Brain microvascular endothelial cell (primary cell): Measurements from ENCODE around the gene SLC22A15.
"Not testable (repeated sequence)": the region's sequence is repeated elsewhere in the genome, so short reads cannot be mapped to it uniquely, and the experiment has no call there.

Experiments
- DNase-seq: peaks from one replicate; pipeline ENCODE4 v3.0.0-alpha.2; 2020
- H3K27ac ChIP-seq: fragments of 250-450 bp; sonication (Bioruptor Pico); 2 replicates; pipeline ENCODE4 v1.5.1; 2020; ENCODE audit warnings: mild to moderate bottlenecking, moderate library complexity
- H3K27me3 ChIP-seq: fragments of 250-450 bp; sonication (Bioruptor Pico); replicated peaks from 2 replicates; pipeline ENCODE4 v1.5.1; 2020; ENCODE audit warnings: mild to moderate bottlenecking
- H3K36me3 ChIP-seq: fragments of 250-450 bp; sonication (Bioruptor Pico); replicated peaks from 2 replicates; pipeline ENCODE4 v1.5.1; 2020; ENCODE audit warnings: mild to moderate bottlenecking
- H3K4me3 ChIP-seq: 2 replicates; pipeline ENCODE4 v1.5.1; 2011; ENCODE audit warnings: low read depth, mild to moderate bottlenecking, control low read depth, low read length, moderate library complexity
- CTCF ChIP-seq: IDR thresholded peaks from 2 replicates; pipeline ENCODE4 v1.5.1; 2011; ENCODE audit warnings: low read depth, mild to moderate bottlenecking, moderate library complexity, low read length, control low read depth, inconsistent platforms; ENCODE audit errors: missing control alignments
- in situ Hi-C: cut with HindIII; loops from 2 replicates; pipeline ENCODE4 v1.10.0; 2017; ENCODE audit warnings: low sequenced_read_pairs, low pct_ligation_motif_present

Gene SLC22A15

GRCh38 chr1:115982400-115982799, 6.1 kb downstream of the SLC22A15 start:
- Histone ChIP-seq H3K27ac (no peak overlapping the region), H3K27me3 (peaks cover 9% of the 10 kb centered on the region), H3K4me3 (no peak overlapping the region), H3K36me3 (no peaks in the 10 kb centered on the region)
- DNase-seq = no peak
- TF ChIP-seq CTCF = no peak
- in situ Hi-C loops = no loop called here

GRCh38 chr1:115983584-115983983, 7.3 kb downstream of the SLC22A15 start:
- Histone ChIP-seq H3K27ac (no peak overlapping the region), H3K27me3 (peaks cover 3% of the 10 kb centered on the region), H3K4me3 (no peak overlapping the region), H3K36me3 (no peaks in the 10 kb centered on the region)
- in situ Hi-C loops = no loop called here
- DNase-seq = no peak
- TF ChIP-seq CTCF = no peak

- H3K36me3 ChIP-seq = no peaks in the 10 kb centered on the region
- no peaks in the 10 kb centered on the region for H3K27me3 ChIP-seq
- no peak for TF ChIP-seq CTCF
- in situ Hi-C loops = no loop called here
- no peak overlapping the region for H3K27ac ChIP-seq
- H3K4me3 ChIP-seq = no peak overlapping the region
- no peak for DNase-seq
These were observed 11.3 kb downstream of the SLC22A15 start for GRCh38 chr1:115987623-115988022.

- H3K27me3 ChIP-seq = no peaks in the 10 kb centered on the region
- TF ChIP-seq CTCF = no peak
- in situ Hi-C loops = no loop called here
- DNase-seq = no peak
- no peak overlapping the region for H3K4me3 ChIP-seq
- no peak overlapping the region for H3K27ac ChIP-seq
- H3K36me3 ChIP-seq = no peaks in the 10 kb centered on the region
These were observed 12.6 kb downstream of the SLC22A15 start for GRCh38 chr1:115988953-115989352.

- in situ Hi-C loops = no loop called here
- no peak for TF ChIP-seq CTCF
- Histone ChIP-seq H3K36me3 (no peaks in the 10 kb centered on the region), H3K4me3 (no peak overlapping the region), H3K27ac (no peak overlapping the region), H3K27me3 (no peaks in the 10 kb centered on the region)
- DNase-seq = no peak
These were observed 13.4 kb downstream of the SLC22A15 start for GRCh38 chr1:115989699-115990098.

- no peak overlapping the region for H3K4me3 ChIP-seq
- no peak for DNase-seq
- no peak overlapping the region for H3K27ac ChIP-seq
- in situ Hi-C loops = no loop called here
- no peaks in the 10 kb centered on the region for H3K27me3 ChIP-seq
- TF ChIP-seq CTCF = no peak
- H3K36me3 ChIP-seq = no peaks in the 10 kb centered on the region
These were observed 15.6 kb downstream of the SLC22A15 start for GRCh38 chr1:115991909-115992308.

- H3K4me3 ChIP-seq, in situ Hi-C loops, H3K27me3 ChIP-seq, H3K36me3 ChIP-seq, H3K27ac ChIP-seq, DNase-seq: not testable (repeated sequence)
These were observed 21.6 kb downstream of the SLC22A15 start for GRCh38 chr1:115997921-115998320.
